ENCODE measurements around the gene GIGYF2. TPM values are rescaled to one million over a fixed set of nuclear protein-coding genes. Genes with fewer than 3 reads are reported as not detected.

Gene GIGYF2
- total and polyA plus RNA-seq, 2 of the 4 experiments (the other 2 are of a cell fraction) = 14.7 to 66.0 TPM

DNA sequence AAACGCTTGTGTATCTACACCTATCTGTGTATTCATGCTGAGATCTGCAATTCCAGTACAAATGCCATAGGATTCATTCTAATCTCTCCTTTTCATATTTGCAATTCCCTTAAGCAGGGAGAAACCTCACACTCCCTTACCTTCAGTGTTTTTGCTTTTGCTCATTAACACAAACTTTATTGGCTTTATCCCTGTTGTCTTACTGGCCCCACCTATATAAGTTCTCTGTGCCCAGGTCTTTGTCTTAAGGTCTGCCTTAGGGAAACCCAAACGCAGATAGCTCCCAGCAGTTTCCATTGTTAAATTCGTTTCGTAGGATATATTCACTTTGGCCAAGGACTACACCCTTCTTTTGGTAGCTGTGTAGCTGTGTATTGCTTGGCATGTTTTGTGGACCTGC lies 169.0 kb downstream of the GIGYF2 start:
- no peak overlapping the region for H3K9ac ChIP-seq (ENCODE audit: low read depth, low read length)
- H3K4me1 ChIP-seq (ENCODE audit: control insufficient read depth, insufficient read depth, low read length) = no peaks in the 10 kb centered on the region
- H3K4me2 ChIP-seq (ENCODE audit: low read depth, low read length) = no peak overlapping the region
- no peak overlapping the region for H3K4me3 ChIP-seq (ENCODE audit: insufficient read depth, low read depth, low read length)
- H3K36me3 ChIP-seq (ENCODE audit: control insufficient read depth, insufficient read depth, low read length) = peaks cover 3% of the 10 kb centered on the region
- H3K14ac ChIP-seq (replicated peaks; ENCODE audit: low read depth, low read length) = no peak overlapping the region
- no peak overlapping the region for H4K5ac ChIP-seq (ENCODE audit: low read depth, low read length)
- no peak overlapping the region for H4K91ac ChIP-seq (ENCODE audit: insufficient read depth, low read depth, low read length)
- no CpG with 5 or more reads among the region's 4 CpGs for WGBS, 2 experiments (ENCODE audit: extremely low coverage in 2 of 2, insufficient read length in 1 of 2)
- H3K56ac ChIP-seq (ENCODE audit: extremely low read depth, insufficient read depth, low read length) = no peak overlapping the region
- no peak overlapping the region for H4K8ac ChIP-seq (ENCODE audit: low read depth in 2 of 2, low read length in 2 of 2)
- H3K18ac ChIP-seq (ENCODE audit: low read depth, low read length) = no peak overlapping the region
- H3K9me1 ChIP-seq (ENCODE audit: insufficient read depth, low read length) = peaks cover 8% of the 10 kb centered on the region; the same call in 1 of the 2 replicates
- dilution Hi-C loops (cut with HindIII; ENCODE audit: low sequenced_read_pairs, unreplicated experiment) (no loop called here), intact Hi-C loops (cut with micrococcal nuclease) (no loop called here), in situ Hi-C loops (cut with MboI; ENCODE audit: low sequenced_read_pairs) (no loop called here)
- ChIA-PET CTCF (interaction anchor here (1.7 kb wide), 1 partner anchor 187 kb away, joined by 5 read pairs; no protein-coding TSS in a partner anchor), POLR2A (ENCODE audit: unreplicated experiment) (no interaction called here)
- no peak overlapping the region for H3K4ac ChIP-seq (ENCODE audit: low read depth, low read length)
- H2AFZ ChIP-seq (replicated peaks; ENCODE audit: low read length, poor library complexity) = no peak overlapping the region
- DNase-seq = no peak
- no peak overlapping the region for H3K23ac ChIP-seq (ENCODE audit: low read depth, low read length)
- H3K79me1 ChIP-seq (ENCODE audit: low read depth in 1 of 2, low read length in 2 of 2) = no peaks in the 10 kb centered on the region
- no peaks in the 10 kb centered on the region for H3K9me3 ChIP-seq (ENCODE audit: control insufficient read depth, insufficient read depth, low read length)
- H2BK20ac ChIP-seq (ENCODE audit: low read depth, low read length) = no peak overlapping the region
- ATAC-seq (ENCODE audit: low read depth) = no peak
- H2BK15ac ChIP-seq (ENCODE audit: low read depth, low read length) = no peak overlapping the region
- no peak for TF ChIP-seq NFE2L2 (IDR thresholded peaks at IDR 0.05; ENCODE audit: low read depth, low read length)
- TF ChIP-seq, protein P1, sequence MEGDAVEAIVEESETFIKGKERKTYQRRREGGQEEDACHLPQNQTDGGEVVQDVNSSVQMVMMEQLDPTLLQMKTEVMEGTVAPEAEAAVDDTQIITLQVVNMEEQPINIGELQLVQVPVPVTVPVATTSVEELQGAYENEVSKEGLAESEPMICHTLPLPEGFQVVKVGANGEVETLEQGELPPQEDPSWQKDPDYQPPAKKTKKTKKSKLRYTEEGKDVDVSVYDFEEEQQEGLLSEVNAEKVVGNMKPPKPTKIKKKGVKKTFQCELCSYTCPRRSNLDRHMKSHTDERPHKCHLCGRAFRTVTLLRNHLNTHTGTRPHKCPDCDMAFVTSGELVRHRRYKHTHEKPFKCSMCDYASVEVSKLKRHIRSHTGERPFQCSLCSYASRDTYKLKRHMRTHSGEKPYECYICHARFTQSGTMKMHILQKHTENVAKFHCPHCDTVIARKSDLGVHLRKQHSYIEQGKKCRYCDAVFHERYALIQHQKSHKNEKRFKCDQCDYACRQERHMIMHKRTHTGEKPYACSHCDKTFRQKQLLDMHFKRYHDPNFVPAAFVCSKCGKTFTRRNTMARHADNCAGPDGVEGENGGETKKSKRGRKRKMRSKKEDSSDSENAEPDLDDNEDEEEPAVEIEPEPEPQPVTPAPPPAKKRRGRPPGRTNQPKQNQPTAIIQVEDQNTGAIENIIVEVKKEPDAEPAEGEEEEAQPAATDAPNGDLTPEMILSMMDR (conservative IDR thresholded peaks at IDR 0.05; ENCODE audit: low read depth, low read length) = no peak
- TF ChIP-seq FOS (IDR thresholded peaks at IDR 0.05; ENCODE audit: low read depth, low read length) = no peak
- TF ChIP-seq RFX5 (IDR thresholded peaks at IDR 0.05; ENCODE audit: low read depth, low read length) = no peak
- no peak for TF ChIP-seq RCOR1 (IDR thresholded peaks at IDR 0.05; ENCODE audit: insufficient replicate concordance, low read length)
- TF ChIP-seq POLR2A (IDR thresholded peaks at IDR 0.05; ENCODE audit: low read depth, low read length) = no peak
- TF ChIP-seq MAZ (IDR thresholded peaks at IDR 0.05; ENCODE audit: borderline replicate concordance, low read depth, low read length) = no peak
- TF ChIP-seq, protein P2, sequence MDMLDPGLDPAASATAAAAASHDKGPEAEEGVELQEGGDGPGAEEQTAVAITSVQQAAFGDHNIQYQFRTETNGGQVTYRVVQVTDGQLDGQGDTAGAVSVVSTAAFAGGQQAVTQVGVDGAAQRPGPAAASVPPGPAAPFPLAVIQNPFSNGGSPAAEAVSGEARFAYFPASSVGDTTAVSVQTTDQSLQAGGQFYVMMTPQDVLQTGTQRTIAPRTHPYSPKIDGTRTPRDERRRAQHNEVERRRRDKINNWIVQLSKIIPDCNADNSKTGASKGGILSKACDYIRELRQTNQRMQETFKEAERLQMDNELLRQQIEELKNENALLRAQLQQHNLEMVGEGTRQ (IDR thresholded peaks at IDR 0.05; ENCODE audit: low read depth, low read length) = no peak
- TF ChIP-seq RAD21 (IDR thresholded peaks at IDR 0.05; ENCODE audit: low read length) = no peak
- TF ChIP-seq SMC3 (IDR thresholded peaks at IDR 0.05; ENCODE audit: low read depth, low read length) = no peak
- TF ChIP-seq BHLHE40 (IDR thresholded peaks at IDR 0.05; ENCODE audit: low read depth, low read length) = no peak
- TF ChIP-seq, protein P3, sequence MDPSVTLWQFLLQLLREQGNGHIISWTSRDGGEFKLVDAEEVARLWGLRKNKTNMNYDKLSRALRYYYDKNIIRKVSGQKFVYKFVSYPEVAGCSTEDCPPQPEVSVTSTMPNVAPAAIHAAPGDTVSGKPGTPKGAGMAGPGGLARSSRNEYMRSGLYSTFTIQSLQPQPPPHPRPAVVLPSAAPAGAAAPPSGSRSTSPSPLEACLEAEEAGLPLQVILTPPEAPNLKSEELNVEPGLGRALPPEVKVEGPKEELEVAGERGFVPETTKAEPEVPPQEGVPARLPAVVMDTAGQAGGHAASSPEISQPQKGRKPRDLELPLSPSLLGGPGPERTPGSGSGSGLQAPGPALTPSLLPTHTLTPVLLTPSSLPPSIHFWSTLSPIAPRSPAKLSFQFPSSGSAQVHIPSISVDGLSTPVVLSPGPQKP (IDR thresholded peaks at IDR 0.05; ENCODE audit: borderline replicate concordance, low read depth, low read length) = no peak
- TF ChIP-seq MAFK (IDR thresholded peaks at IDR 0.05; ENCODE audit: low read depth, low read length) = no peak
- no peak for TF ChIP-seq MXI1 (IDR thresholded peaks at IDR 0.05; ENCODE audit: borderline replicate concordance, low read depth, low read length)
- TF ChIP-seq CEBPB (IDR thresholded peaks at IDR 0.05; ENCODE audit: low read depth, low read length) = no peak
- no peak for TF ChIP-seq CHD1 (IDR thresholded peaks at IDR 0.05; ENCODE audit: low read depth, low read length)
- no TSS peak for BruUV-seq (replicated peaks)
- H2AK9ac ChIP-seq (replicated peaks; ENCODE audit: low read depth, low read length, poor library complexity) = no peak overlapping the region
- H3K27me3 ChIP-seq (ENCODE audit: control insufficient read depth, insufficient read depth, low read length) = no peaks in the 10 kb centered on the region
- no peaks in the 10 kb centered on the region for H4K20me1 ChIP-seq (ENCODE audit: insufficient read depth, low read length)
- H2AK5ac ChIP-seq (ENCODE audit: low read depth, low read length) = no peak overlapping the region
- H2BK5ac ChIP-seq (ENCODE audit: low read depth, low read length, poor library complexity, severe bottlenecking) = no peak overlapping the region
- no peak overlapping the region for H2BK120ac ChIP-seq (ENCODE audit: low read depth, low read length)
- H3K27ac ChIP-seq (ENCODE audit: insufficient read depth, low read length) = no peak overlapping the region

All from IMR-90 (cell line).